Esophagus squamous epithelium (tissue), 4 donors: Measurements from ENCODE around the gene TMEM140.

Source experiments
- POLR2A ChIP-seq, 4 donors: fragments of 450-650 bp; IDR thresholded peaks; one replicate each; pipeline ENCODE4 v1.6.1; 2017; ENCODE audit warnings: antibody characterized with exemption in 4 of 4, mild to moderate bottlenecking in 4 of 4, moderate library complexity in 3 of 4
- TF ChIP-seq, protein P1 (sequence below), 6 experiments: fragments of 450-650 bp in 4 of 6; fragments of 200-600 bp in 2 of 6; sonication (generic) in 2 of 6; IDR thresholded peaks; one replicate each; pipeline ENCODE4 v1.5.1; 2016 to 2019; ENCODE audit warnings: antibody characterized with exemption in 6 of 6, mild to moderate bottlenecking in 4 of 6, moderate library complexity in 4 of 6

DNA sequence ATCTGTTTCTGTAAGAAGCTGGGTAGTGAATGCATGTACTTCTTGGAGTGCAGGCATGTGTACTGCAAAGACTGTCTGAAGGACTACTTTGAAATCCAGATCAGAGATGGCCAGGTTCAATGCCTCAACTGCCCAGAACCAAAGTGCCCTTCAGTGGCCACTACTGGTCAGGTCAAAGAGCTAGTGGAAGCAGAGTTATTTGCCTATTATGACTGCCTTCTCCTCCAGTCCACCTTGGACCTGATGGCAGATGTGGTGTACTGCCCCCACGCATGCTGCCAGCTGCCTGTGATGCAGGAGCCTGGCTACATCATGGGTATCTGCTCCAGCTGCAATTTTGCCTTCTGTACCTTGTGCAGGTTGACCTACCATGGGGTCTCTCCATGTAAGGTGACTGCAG, 18.9 kb upstream of the TMEM140 start:
- TF ChIP-seq, protein P1, sequence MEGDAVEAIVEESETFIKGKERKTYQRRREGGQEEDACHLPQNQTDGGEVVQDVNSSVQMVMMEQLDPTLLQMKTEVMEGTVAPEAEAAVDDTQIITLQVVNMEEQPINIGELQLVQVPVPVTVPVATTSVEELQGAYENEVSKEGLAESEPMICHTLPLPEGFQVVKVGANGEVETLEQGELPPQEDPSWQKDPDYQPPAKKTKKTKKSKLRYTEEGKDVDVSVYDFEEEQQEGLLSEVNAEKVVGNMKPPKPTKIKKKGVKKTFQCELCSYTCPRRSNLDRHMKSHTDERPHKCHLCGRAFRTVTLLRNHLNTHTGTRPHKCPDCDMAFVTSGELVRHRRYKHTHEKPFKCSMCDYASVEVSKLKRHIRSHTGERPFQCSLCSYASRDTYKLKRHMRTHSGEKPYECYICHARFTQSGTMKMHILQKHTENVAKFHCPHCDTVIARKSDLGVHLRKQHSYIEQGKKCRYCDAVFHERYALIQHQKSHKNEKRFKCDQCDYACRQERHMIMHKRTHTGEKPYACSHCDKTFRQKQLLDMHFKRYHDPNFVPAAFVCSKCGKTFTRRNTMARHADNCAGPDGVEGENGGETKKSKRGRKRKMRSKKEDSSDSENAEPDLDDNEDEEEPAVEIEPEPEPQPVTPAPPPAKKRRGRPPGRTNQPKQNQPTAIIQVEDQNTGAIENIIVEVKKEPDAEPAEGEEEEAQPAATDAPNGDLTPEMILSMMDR (IDR thresholded peaks at IDR 0.05), result no peak
- no peak for TF ChIP-seq POLR2A (IDR thresholded peaks at IDR 0.05)
